ENCODE data around the gene SASH1. TPM values are rescaled to one million over a fixed set of nuclear protein-coding genes. Genes with fewer than 3 reads are reported as not detected.

The SASH1 gene
- total and polyA plus RNA-seq, 2 of the 8 experiments (the other 6 are each of a cell fraction or from before 2014, with no cell fraction given), result 6.0 to 20.2 TPM

- no peak for TF ChIP-seq ATF2 (IDR thresholded peaks at IDR 0.05; ENCODE audit: low read length)
- no peak for TF ChIP-seq RBBP5 (IDR thresholded peaks at IDR 0.05; ENCODE audit: borderline replicate concordance, low read depth, low read length)
- no peak for TF ChIP-seq HDAC6 (IDR thresholded peaks at IDR 0.05; ENCODE audit: low read depth, low read length)
These were observed 24.9 kb upstream of the SASH1 start (continued) for GRCh38 chr6:148317739-148318138.

Measured in H1 (cell line).